Activated gamma-delta T cell (primary cell): ENCODE results near the gene GAPVD1.
"Not testable (repeated sequence)": the region's sequence is repeated elsewhere in the genome, so short reads cannot be mapped to it uniquely, and the experiment has no call there.

Source experiments
- DNase-seq: peaks from one replicate; lab custom pipeline; 2025; lab: John Stamatoyannopoulos, UW

Gene GAPVD1

DNA sequence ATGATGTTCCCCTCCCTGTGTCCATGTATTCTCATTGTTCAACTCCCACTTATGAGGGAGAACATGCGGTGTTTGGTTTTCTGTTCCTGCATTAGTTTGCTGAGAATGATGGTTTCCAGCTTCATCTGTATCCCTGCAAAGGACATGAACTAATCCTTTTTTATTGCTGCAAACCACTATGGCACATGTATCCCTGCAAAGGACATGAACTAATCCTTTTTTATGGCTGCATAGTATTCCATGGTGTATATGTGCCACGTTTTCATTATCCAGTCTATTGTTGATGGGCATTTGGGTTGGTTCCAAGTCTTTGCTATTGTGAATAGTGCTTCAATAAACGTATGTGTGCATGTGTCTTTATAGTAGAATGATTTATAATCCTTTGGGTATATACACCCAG, 54.7 kb downstream of the GAPVD1 start:
- not testable (repeated sequence) for DNase-seq

DNA sequence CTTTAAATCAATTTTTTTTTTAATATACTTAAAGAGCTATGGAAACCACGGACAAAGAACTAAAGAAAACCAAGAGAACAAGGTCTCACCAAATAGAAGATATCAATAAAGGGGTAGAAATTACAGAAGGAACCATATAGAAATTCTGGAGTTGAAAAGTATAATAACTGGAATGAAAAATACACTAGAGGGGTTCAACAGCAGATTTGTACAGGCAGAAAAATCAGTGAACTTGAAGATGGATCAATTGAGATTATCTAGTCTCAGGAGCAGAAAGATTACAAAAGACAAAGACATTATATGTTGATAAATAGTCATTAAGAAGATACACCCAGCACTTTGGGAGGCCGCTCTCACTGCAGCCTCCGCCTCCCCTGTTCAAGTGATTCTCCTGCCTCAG, 56.1 kb downstream of the GAPVD1 start:
- DNase-seq, result no peak

DNA sequence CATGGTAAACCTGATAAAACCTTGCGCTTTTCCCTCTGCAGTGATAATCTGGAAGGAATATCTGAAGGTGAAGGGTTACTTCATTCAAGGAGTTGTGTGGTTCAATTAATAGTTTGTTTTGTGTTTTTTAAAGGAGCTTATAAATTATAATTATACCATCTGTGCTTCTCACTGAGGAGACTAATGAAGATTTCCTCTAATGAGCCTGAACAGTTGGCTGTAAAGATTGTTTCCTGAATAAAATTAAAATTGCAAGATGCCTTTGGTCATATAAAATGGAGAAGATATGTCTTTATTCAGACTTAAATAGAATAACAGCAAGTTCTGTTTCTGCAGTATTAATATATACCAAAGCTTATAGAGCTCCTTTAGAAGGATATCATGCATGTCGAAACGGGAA, 59.9 kb downstream of the GAPVD1 start:
- DNase-seq, result no peak

DNA sequence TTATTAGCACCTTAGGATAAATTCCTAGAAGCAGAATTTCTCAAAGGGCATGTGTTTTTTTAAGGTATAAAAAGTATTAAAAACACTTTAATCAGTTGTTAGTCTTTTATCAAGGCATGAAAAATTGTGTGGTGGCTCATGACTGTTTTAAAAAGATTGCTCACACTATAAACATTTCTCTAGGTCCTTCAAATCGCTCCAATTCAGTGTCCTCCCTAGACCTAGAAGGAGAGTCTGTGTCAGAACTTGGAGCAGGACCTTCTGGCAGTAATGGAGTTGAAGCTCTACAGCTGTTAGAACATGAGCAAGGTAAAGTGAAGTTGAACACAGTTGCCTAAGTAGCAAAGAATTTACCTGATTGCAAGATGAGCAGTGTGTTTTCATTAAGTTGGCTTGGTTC, 62.0 kb downstream of the GAPVD1 start:
- no peak for DNase-seq

DNA sequence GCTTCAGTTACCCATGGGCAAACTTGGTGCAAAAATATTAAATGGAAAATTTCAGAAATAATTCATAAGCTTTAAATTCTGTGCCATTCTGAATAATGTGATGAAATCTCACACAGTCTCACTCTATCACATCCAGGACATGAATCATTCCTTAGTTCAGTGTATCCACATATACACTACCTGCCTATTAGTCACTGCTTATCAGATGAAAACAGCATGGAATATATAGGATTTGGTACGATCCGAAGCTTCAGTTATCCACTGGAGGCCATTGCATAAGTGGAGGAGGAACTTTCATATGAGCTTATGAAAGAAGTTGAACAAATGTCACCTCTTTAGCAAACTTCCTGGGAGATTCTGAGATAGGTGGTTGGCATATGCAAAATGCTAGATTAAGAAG, 64.2 kb downstream of the GAPVD1 start:
- DNase-seq, result no peak

DNA sequence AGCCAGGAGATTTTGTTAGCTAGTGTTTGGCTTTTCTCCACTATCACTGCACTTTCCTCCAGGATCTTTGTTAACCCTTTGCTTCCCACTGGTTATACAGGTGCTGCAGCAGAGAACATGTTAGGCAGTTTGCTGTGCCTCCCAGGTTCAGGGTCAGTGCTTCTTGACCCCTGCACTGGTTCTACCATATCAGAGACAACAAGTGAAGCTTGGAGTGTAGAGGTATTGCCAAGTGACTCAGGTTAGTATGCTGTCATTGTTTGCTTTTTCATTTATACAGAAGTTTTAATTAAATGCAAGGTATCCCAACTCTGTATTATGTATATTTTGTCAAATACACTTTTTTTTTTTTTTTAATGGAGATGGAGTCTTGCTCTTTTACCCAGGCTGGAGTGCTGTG, 68.4 kb downstream of the GAPVD1 start:
- no peak for DNase-seq

DNA sequence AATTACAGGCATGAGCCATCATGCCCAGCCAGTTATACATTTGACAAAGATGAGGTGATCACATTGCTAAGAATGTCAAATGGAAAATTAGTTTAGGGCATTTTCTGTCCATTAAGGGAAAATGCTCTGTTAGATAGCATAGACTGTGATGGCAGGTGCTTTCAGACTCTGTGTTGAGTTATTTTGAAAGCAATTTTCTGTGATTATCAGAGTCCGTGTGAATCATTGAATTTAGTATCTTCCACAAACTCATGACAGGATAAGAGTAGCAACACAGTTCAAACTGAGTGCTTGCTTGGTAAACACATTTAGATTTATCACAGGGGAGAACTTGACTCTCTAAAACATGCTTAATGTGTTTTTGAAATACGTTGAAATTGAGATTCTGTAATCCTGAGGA, 69.0 kb downstream of the GAPVD1 start:
- DNase-seq, result no peak

DNA sequence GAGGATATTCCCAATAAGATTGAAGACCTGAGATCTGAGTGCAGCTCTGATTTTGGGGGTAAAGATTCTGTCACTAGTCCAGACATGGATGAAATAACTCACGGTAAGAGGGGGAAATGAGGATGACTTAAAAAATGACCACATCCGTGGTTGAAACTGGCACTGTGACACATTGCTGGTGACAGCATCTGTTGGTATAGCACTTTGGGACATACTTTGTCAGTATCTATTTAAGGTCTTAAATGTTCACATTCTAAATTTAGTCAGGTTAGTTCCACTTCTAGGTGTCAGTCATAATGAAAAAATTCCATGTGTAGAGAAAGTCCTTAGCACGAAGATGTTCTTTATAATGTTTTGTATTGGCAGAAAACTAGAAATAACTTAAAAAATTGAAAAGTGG, 70.9 kb downstream of the GAPVD1 start:
- DNase-seq, result no peak

DNA sequence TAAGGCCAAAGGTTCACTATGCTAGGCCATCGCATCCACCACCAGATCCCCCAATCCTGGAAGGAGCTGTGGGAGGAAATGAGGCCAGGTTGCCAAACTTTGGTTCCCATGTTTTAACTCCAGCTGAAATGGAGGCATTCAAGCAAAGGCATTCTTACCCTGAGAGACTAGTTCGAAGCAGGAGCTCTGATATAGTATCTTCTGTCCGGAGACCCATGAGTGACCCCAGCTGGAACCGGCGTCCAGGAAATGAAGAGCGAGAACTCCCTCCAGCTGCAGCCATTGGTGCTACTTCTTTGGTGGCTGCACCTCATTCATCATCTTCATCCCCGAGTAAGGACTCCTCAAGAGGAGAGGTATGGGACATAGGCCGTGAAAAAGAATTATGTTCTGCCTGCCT, 75.6 kb downstream of the GAPVD1 start:
- DNase-seq, result no peak

DNA sequence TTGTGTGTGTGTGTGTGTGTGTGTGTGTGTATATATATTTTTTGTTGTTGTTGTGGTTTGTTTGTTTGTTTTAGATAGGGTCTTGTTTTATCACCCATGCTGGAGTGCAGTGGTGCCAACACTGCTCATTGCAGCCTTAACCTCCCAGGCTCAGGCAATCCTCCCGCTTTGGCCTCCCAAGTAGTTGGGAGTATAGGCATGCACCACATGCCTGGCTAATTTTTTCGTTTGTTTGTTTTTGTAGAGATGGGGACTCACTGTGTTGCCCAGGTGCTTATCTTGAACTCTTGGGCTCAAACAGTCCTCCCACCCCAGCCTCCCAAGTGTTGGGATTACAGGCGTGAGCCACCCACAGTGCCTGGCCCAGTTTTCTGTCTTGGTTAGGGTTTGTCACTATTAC, 77.3 kb downstream of the GAPVD1 start:
- no peak for DNase-seq

DNA sequence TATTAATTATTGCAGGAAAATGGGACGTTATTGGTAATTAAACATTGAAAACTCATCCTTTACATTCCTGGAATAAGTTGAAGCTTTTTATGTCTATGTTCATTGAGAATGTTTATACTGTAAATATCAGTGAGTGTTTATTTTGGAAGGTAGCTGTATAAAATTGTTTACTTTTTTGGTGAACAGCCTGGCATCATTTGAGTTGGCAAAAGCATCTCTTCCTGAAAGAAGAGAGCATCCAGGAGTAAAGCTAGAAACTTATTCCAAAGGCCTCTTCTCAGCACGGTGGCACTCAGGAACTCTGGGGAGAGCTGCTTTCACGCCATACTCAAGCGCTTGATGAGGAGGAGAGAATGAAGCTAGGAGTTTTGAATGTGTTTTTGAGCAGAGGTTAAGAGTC, 79.9 kb downstream of the GAPVD1 start:
- no peak for DNase-seq

DNA sequence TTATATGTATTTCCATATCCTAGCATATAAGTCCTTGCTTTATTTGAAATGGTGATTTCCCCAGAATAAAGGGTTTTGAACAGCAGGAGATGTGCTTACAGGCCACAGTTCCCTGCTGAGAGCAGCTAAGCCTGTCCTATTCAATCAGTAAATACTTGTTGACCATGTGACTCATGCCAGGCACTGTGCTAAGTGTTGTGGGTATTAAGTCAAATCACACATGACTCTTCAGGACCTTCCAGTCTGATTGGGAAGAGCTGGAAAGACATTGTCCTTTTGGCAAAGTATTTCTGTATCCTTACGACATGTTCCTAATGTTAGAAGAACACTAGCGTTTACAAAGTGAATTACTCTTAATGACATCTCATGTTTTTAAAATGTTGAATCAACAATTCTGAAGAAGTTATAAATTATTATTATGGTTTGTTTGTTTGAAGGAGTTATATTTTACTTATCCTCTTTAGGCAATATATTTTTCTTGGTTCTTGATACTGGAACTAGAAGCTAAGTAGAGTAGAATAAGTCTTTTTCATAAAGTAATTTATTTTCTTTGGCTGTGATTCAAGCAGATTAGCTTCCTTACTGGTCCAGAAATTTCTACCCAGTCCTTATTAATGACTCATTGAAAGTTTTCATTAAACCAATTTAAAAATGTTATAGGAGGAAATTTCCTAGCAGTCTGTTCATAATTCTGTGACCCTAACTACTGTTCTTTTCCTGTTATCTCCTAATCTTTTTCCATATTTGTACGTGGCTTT, 82.1 kb downstream of the GAPVD1 start:
- DNase-seq, result no peak

DNA sequence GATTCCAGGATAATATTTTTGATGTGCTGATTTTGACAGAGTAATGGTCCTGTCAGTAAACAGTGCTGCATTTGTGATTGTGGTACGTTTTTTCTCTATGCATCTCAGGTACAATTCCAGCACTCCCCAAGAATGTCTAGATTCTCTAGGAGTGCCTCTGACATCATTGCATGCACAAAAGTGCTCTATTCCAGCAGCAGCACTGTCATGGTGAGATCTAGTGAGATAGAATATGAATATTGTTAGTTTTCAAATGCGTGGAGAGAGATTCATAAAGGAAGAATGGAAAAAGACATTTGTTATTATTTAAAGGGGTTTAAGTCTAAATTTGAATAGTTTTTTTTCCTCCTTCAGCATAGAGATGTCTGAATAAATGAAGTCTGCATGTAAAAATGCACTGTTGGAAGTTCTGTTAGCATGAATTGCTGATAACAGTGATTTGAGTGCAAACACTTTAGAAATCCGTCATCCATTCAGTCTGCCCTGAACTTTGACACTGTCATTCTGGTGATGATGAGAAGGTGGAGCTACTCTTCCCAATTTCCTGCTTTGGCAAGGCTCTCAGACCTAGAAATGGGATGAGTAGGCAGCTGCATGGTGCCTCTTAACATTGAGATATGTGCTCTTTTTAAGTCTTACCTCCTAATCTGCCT, 84.6 kb downstream of the GAPVD1 start:
- DNase-seq, result no peak

DNA sequence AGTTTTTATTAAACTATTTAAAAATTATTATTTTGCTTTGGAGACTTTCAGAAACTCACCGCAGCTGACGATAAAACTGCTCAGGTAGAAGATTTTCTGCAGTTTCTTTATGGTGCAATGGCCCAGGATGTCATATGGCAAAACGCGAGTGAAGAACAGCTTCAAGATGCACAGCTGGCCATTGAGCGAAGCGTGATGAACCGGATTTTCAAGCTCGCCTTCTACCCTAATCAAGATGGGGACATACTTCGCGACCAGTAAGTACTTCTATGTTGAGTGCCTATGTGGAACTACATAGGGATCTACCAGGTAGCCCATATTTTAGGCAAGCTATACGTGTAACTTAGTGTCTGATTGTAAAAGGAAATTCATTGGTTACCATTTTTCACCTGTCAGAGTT, 94.0 kb downstream of the GAPVD1 start:
- DNase-seq, result no peak

DNA sequence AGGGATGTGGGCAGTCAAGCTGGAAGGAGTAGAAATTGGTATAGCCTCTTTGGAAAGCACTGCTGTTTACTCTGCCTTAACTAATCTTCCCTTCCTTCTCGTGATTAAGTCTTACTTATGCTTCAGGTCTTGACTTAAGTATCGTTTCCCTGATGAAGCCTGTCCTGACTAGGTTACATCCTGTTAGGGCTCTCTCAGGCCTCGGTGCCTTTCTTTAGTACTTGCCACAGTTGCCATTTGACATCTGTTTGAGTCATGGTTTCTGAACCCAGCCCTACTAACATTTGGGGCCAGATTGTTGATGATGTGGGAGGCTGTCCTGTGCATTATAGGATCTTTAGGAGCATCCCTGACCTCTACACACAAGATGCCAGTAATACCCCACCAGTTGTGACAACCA, 94.4 kb downstream of the GAPVD1 start:
- DNase-seq, result no peak

DNA sequence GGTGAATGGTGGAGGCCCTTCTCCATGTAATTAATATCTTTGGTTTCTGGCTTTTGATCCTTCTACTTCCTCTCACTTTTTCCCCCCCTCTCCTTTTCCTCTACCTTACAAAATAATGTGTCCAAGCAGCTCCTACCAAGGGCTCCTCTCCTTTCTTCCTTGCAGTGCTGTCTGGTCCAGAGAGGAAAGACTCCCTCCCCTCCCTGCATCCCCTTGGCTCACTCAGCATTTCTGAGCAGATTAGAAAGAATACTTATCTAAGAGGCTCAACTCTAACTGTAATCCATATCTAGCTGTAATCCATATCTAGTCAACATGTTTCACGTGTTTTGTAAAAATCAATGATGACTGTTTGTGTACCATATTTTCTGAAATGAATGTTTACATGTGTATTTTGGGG, 97.4 kb downstream of the GAPVD1 start:
- no peak for DNase-seq

DNA sequence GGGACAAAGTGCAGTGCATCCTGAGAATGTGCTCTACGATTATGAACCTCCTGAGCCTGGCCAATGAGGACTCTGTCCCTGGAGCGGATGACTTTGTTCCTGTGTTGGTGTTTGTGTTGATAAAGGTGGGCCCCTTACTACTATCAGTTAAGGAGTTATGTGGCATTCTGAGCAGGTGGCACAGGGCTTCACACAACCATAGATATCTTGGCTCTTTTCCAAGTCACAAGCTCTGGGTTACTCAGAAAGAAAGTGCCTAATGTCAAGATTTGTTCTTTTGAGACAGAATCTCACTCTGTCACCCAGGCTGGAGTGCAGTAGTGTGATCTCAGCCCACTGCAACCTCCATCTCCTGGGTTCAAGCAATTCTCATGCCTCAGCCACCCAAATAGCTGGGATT, 99.0 kb downstream of the GAPVD1 start:
- no peak for DNase-seq

DNA sequence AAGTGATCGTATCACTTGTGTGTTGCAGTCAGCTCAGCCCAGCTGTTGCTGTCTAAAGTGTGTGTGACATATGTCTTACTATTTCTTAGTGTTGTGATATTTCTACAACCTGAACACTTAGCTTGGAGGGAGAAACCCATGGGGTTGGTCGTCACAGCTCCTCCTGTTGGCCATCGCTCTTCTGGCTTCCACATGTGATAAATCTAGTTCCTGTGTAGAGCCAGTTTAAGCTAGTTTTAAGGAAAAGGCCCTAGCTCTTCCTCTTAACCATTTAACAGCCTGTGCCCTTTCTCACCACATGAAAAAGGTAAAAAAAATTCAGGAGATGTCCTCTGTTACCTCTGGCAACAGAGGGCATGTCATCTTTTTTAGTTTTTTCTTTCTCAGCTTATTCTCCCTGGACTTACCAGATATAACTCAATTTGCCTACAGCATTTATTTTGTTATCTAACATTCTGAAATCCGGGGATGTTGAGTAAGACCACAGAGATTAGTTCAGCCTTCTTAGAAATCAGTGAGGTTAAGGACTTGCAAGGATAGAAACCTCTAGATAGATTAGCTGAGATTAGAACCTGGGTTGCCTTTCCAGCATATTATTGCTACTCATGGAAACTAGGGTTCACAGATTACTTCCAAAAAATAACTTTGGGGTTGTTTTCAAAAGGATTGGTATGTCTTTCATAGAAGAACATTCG, 100.4 kb downstream of the GAPVD1 start:
- no peak for DNase-seq

DNA sequence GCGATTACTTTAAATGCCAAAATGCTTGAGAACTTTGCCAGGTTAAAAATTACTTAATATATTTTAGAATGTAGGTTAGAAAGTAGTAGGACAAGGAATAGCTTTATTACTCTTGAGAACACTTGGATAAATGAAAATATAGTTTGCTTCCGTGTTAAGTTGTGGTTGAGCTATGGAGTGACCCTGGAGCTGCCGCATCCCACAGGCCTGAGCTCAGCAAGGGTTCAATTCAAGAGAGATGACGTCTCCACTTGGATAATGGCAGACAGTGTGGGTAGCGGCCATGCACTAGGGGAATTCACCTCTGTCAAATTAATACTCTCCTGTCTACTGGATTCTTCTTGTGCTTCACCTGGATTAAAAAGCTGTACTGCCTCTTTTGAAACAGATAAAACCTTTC, 105.0 kb downstream of the GAPVD1 start:
- DNase-seq, result no peak

DNA sequence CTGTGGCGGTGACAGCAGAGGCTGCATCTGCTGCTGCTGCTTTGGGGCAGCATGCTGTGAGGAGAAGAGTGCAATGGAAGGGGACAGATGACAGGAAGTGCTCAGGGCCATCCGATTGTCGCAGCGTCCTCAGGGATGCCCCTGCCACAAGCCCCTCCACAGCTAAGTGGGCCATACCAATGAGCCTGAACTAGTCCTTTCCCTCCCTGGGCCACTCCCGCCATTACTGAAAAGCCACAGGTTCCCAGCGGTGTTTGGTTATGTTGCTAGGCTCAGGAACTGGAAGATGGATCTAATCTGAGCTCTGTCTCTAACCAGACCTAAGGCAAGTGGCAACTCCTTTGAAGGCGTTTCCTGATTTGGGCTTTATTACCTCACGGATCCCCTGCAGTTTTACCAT, 109.2 kb downstream of the GAPVD1 start:
- DNase-seq, result no peak

DNA sequence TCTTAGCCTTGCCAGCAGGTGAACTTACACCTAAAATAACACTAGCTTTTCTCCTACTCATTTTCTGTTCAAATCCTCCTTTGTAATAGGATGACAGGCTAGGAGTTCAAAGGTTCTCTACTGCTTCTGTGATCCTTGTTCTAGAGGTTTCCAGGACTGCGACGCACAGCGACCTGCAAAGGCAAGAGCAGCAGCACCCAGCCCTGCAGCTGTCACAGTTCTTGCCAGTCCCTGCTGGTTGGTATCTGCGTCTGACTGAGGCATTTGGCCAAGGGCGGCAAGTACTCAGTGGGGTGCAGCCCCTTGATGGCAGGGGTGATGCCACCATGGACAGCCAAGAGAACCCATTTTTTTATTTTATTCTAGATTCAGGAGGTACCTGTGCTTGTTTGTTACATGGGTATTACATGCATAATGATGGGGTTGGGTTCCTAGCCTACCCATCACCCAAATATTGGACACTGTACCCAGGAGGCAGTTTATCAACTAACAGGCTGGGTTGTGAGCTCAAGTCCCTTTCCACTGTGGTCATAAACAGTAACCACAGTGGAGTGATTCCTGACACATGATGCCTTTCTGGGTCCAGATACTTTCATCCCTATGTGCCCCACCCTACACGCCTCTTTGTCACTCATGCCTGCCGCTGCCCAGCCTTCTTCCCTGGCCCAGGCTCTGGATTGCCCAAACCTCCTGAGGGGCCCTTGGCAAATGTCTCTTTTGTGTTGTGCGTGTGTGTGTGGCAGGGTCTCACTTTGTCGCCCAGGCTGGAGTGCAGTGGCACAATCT, 111.0 kb downstream of the GAPVD1 start:
- DNase-seq, result no peak
